Measurements from ENCODE around the gene SCN9A. TPM values are rescaled to one million over a fixed set of nuclear protein-coding genes. Genes with fewer than 3 reads are reported as not detected.

Gene SCN9A
- total and polyA plus RNA-seq, 12 donors: 0.10 to 2.9 (median 0.79) TPM

DNA sequence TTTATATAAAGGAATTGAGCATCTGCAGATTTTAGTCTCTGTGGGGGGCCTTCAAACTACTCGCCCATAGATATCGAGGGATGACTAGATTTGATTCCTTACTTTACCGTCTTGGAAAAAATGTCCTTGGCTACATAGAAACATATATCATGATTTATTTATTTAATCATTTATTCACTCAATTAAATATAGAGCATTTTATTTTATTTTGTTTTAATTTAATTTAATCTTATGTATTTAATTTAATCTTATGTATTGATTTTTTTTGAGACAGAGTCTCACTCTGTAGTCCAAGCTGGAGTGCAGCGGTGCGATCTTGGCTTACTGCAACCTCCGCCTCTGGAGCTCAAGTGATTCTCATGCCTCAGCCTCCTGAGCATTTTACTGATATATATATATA, 105.4 kb downstream of the SCN9A start:
- TF ChIP-seq, protein P1, sequence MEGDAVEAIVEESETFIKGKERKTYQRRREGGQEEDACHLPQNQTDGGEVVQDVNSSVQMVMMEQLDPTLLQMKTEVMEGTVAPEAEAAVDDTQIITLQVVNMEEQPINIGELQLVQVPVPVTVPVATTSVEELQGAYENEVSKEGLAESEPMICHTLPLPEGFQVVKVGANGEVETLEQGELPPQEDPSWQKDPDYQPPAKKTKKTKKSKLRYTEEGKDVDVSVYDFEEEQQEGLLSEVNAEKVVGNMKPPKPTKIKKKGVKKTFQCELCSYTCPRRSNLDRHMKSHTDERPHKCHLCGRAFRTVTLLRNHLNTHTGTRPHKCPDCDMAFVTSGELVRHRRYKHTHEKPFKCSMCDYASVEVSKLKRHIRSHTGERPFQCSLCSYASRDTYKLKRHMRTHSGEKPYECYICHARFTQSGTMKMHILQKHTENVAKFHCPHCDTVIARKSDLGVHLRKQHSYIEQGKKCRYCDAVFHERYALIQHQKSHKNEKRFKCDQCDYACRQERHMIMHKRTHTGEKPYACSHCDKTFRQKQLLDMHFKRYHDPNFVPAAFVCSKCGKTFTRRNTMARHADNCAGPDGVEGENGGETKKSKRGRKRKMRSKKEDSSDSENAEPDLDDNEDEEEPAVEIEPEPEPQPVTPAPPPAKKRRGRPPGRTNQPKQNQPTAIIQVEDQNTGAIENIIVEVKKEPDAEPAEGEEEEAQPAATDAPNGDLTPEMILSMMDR (IDR thresholded peaks at IDR 0.05): no peak
- no peak for DNase-seq
- 90 to 95% methylated on average over 6 of the region's 6 CpGs for WGBS, 2 donors
- H3K27me3 ChIP-seq: no peaks in the 10 kb centered on the region
- peaks cover 0 to 17% (median 0%) of the 10 kb centered on the region in 11 donors for H3K9me3 ChIP-seq
- H3K27ac ChIP-seq: no peak overlapping the region
- ATAC-seq: no peak
- H3K4me3 ChIP-seq: no peak overlapping the region
- no peaks in the 10 kb centered on the region for H3K4me1 ChIP-seq
- H3K36me3 ChIP-seq: no peaks in the 10 kb centered on the region
- intact Hi-C loops (cut with DNase I): no loop called here

DNA sequence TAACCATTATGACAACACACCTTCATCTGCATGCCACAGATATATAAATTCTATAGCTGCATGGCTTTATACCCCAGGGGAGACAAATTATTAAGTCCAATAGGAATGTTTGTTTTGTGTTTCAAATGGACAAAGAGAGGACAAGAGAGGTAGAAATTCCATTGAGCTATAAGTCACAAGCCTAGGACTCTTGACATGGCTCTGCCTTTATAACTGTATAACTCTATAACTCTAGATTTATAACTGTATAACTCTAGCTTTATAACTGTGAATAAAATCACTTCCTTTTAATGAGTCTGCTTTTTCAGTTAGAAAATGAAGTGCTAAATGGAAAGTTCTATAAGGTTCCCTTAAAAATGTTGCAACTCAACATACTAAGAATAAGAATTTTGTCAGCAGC, 106.4 kb downstream of the SCN9A start:
- H3K36me3 ChIP-seq: no peaks in the 10 kb centered on the region
- no peak for DNase-seq
- no peak for ATAC-seq
- no peak overlapping the region for H3K4me3 ChIP-seq
- H3K27me3 ChIP-seq: no peaks in the 10 kb centered on the region
- TF ChIP-seq, protein P1 (IDR thresholded peaks at IDR 0.05): no peak
- no peak overlapping the region for H3K27ac ChIP-seq
- intact Hi-C loops (cut with DNase I): no loop called here
- H3K9me3 ChIP-seq: peaks cover 0 to 17% (median 0%) of the 10 kb centered on the region in 11 donors
- no peaks in the 10 kb centered on the region for H3K4me1 ChIP-seq

DNA sequence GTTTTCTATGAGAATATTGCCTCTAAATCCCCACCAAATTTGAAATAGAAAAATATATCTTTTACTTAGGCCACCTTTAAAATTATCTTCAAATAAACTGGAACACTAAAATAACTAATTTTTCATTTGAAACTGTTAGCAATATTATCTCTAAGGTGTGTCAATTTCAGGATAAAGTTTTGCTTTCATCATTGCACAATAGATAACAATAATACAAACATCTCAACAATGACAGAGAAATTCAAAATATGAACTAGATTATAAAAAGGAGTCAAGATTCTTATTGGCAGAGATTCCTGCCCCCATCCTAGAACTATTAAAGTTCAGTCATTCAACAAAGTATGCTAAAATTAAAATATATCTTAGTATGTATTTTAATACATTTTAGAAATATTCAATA, 117.9 kb downstream of the SCN9A start:
- intact Hi-C loops (cut with DNase I): no loop called here
- Histone ChIP-seq H3K9me3 (no peaks in the 10 kb centered on the region), H3K4me1 (no peaks in the 10 kb centered on the region), H3K27ac (no peak overlapping the region), H3K27me3 (no peaks in the 10 kb centered on the region), H3K4me3 (no peak overlapping the region), H3K36me3 (no peaks in the 10 kb centered on the region)
- TF ChIP-seq, protein P1 (IDR thresholded peaks at IDR 0.05): no peak
- ATAC-seq: no peak
- no peak for DNase-seq

DNA sequence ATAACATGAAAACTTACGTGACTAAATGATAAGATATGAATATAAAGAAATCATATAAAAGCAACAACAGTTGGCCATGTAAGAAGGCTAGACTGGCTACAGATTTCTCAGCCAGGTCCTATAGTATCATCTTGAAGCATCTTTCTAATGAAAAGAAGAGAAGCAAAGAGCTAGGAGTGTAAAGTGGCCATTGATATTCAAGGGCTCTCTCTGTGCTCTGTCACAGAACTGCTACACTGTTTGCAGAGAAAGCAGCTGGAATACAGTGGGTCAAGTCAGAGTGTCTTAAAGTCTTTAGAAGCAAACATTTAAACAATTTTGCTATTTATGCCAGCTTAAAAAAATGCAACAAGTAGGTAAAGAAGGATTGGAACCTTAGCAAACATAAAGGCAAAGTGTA, 118.8 kb downstream of the SCN9A start:
- H3K27ac ChIP-seq: no peak overlapping the region
- TF ChIP-seq, protein P1 (IDR thresholded peaks at IDR 0.05): no peak
- DNase-seq (no peak), ATAC-seq (no peak)
- no peaks in the 10 kb centered on the region for H3K27me3 ChIP-seq
- intact Hi-C loops (cut with DNase I): no loop called here
- no peaks in the 10 kb centered on the region for H3K9me3 ChIP-seq
- 93 to 97% methylated on average over 1 of the region's 1 CpG for WGBS, 2 donors
- H3K4me3 ChIP-seq: no peak overlapping the region
- H3K36me3 ChIP-seq: no peaks in the 10 kb centered on the region
- H3K4me1 ChIP-seq: no peaks in the 10 kb centered on the region

DNA sequence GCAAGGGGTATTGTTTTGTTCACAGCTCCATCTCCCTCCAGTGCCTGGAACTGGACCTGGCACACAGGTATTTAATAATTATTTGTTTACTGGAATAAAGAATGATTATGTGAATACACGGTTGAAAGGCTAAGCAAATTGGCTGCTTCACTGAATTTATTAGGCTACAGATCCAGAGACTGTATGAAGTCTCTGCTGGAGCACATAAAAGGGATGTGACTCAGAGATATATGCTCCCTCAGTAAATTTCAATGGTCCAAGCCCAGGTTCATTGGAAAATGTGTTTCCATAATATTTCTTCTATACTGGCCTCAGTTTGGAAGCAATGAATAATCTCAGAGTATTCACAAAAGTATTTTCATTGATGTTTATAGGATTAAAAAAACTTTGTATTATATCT, 126.4 kb downstream of the SCN9A start:
- Histone ChIP-seq H3K9me3 (no peaks in the 10 kb centered on the region), H3K27ac (no peak overlapping the region), H3K4me1 (no peaks in the 10 kb centered on the region), H3K36me3 (no peaks in the 10 kb centered on the region), H3K27me3 (no peaks in the 10 kb centered on the region), H3K4me3 (no peak overlapping the region)
- WGBS, 2 donors: 71 to 82% methylated on average over 1 of the region's 1 CpG
- intact Hi-C loops (cut with DNase I): no loop called here
- DNase-seq: no peak
- TF ChIP-seq, protein P1 (IDR thresholded peaks at IDR 0.05): no peak
- ATAC-seq: no peak
